GM19239 (cell line): Measurements from ENCODE around the gene TMEM203.

Experiments
- DNase-seq: peaks from one replicate; pipeline ENCODE4 v3.0.0; 2011; ENCODE audit warnings: low spot score; ENCODE audit not compliant: insufficient read length
- FAIRE-seq: peaks from 2 replicates; lab custom pipeline; 2011; peaks lifted over from hg19 to GRCh38; lab: Jason Lieb, UNC

TMEM203 gene

GRCh38 chr9:137199411-137200121 is 5.9 kb downstream of the TMEM203 start:
- no peak for FAIRE-seq
- DNase-seq, result no peak

- DNase-seq (no peak), FAIRE-seq (no peak)
Measured at GRCh38 chr9:137198902-137199283, 6.6 kb downstream of the TMEM203 start.

DNA sequence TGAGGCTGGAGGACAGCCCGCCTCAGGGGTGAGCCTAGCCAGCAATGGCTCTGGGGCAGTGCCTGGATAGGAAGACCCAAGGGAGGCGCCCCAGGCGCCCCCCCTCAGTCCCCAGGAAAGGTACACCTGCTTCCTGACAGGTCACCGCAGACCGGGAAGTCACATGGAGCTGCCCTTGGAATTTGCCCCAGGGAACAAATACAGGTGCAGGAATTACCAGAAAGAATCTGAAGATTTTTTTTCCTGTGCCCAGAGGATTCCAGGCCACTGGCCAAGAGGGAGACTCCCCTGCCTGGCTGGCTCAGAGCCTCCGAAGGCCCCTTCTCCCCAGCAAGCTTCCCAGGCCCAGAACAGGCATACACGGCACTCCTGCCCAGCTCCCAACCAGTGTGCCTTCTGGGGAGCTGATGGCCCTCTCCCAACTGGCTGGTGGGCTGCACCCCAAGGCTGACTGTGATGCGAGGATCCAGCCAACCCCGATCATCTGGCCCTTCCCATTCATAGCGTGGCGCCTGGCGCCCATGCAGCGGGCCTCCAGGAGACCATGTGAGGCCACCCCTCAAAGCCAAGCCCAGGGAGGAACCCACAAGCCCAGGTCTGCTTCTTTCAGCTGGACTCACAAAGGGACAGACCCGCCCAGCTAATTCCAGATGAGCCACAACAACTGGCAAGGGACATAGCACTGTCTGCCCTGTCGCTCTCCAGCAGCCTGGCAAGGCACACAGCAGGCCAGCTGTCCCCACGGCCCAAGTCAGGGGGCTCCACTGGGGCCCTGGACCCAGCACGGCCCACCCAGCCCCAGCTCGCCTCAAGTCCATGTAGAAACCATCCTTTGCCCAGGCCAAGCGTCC is 7.2 kb downstream of the TMEM203 start:
- FAIRE-seq, result no peak
- no peak for DNase-seq

DNA sequence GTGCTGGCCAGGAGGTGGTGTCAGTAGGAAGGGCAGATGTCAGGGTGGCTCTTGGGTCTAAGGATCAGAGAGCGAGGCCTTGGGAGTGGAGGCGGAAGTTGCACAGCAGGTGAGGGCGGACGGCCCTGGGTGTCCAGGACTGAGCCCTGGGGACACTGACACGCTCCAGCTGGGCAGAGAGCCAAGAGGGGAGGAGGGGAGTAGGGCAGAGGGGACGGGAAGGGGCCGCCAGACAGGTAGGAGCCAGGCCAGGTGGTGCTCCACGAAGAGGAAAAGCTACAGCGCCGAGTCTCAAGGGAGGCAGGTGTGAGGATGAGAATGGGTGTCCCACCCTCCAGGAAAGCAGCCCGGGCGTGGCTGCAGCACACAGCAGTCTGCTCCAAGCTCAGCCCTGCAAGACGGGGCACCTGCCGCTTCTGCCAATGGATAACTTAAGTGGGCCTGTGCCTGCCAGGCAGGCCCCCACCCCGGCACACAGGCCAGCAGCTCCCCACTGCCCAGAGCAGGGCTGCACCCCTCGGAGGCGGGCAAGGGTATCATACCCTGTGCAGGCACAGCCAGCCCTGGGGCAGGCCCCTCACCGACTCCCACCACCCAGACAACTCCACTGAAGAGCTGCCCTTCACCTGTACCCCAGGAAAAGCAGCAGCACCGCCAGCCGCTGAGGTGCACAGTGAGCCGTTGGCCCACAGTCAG is 9.8 kb downstream of the TMEM203 start:
- no peak for DNase-seq
- no peak for FAIRE-seq

GRCh38 chr9:137194909-137195308 is 10.5 kb downstream of the TMEM203 start:
- no peak for FAIRE-seq
- DNase-seq, result no peak

- DNase-seq (no peak), FAIRE-seq (no peak)
Measured at GRCh38 chr9:137194388-137194787, 11.1 kb downstream of the TMEM203 start.

- DNase-seq (no peak), FAIRE-seq (no peak)
Measured at GRCh38 chr9:137193771-137194170, 11.7 kb downstream of the TMEM203 start.

DNA sequence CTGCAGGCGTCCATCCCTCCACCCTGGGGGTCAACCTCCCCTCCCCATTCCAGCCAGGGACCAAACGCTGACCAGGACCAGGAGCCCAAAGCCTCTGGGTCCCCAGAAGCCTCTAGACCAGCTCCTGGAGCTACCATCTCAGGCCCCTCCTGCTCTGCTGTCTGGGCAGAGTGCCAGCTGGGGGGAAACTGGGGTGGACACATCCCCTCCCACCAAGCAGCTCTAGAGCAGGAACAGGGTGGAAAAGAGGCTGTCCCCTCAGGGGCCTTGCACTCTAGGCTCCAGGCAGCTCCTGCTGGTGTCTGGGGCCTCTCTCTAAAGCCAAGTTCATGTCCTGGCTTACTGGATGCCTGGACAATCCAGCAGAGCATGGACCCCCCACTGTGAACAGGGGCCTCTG is 12.6 kb downstream of the TMEM203 start:
- DNase-seq (no peak), FAIRE-seq (no peak)

DNA sequence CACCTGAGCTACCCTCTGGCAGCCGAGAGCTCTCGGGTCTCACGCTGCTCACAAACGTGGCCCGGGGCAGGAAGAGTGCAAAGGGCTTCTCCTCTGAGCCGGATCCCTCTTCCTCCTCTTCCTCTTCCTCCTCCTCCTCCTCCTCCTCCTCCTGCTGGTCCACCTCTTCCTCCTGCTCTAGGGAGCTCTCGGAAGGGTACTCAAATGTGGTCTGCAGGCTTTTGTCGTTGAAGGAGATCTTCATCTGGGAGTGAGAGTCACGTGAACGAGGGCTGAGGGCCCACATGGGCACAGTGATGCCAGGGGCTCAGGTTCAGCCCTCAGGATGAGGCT is 13.0 kb downstream of the TMEM203 start:
- FAIRE-seq (no peak), DNase-seq (no peak)

DNA sequence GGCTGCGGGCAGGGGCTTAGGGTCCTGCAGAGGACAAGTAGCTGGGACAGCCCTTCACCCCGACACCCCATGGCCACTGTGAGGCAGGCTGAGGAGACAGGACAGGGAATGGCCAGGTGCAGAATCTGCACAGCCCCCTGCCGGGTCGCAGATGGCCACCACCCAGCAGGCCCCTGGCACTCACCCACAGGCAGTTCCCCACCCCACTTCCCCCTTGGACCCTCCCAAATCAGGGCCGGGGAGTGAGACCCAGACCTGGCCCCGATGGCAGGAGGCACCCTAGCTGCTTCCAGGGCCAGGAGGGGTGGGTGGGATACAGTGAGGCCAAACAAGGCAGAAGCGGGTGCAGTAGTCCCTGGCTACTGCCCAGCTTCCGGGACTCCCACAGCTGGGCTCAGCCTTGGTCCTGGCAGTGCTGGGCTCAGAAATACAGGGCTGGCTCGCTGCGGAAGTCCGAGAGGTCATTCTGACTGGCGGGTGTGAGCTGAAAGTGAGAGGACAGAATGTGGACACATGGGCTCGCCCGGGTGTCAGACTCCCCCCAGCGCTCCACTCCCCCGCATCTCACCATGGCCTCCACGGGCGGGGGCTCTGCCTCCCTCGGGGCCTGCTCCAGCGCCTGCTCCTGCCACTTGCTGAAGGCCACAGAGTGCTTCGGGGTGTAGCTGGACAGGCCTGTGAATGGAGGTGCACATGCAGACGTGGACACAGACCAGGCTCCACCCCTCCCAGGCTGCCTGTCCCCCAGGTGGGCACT is 13.6 kb downstream of the TMEM203 start:
- DNase-seq (no peak), FAIRE-seq (no peak)

- no peak for FAIRE-seq
- no peak for DNase-seq
Measured at GRCh38 chr9:137191245-137191644, 14.2 kb downstream of the TMEM203 start.

GRCh38 chr9:137190315-137190856 is 15.1 kb downstream of the TMEM203 start:
- no peak for FAIRE-seq

DNA sequence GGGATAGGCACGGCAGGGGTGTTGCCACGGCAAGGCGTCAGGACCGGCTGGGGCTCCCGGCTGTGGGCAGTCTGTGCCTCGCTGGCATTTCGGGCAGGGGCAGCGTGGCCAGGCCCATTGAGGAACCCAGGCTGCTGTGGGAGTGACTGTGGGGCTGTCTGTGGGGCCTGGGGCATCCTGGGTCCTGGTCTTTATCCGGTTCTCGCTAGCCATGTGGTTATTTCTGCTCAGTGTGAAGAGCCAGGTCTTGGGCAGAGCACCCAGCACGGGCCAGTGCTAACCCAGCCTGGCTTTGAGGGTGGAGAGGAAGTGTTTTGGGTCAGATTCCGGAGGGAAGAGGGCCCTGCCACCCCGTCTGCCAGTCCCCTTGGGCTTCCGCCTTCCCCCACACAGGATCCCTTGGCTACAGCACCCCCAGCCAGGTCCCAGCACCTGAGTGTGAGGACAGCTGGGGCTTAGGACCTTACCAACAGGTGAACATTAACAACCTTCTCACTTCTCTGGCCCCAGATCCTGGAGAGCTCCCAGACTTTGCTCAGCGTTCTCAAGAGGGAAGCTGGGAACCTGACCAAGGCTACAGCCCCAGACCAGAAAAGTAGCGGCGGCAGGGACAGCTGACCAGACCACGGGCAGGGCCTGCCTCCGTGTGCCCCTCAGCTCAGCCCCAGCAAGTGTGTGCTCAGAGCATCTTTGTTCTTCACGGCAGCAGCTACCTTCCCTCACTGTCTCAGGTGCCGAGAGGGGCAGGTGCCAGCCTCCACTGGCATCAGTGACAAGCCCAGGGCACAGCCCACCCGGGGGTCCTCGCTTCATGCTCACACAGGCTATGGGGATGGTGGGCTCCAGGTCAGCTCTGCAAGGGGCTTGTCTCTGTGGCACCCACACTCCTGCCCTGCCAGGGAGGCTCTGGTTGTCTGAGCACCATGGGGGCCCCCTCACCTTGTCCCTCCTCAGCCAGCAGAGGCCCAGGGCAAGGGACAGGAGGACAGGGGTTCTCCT is 15.9 kb downstream of the TMEM203 start:
- FAIRE-seq, result no peak

More at GRCh38 chr9:137190315-137190856, 15.1 kb downstream of the TMEM203 start:
- DNase-seq, result no peak

GRCh38 chr9:137188490-137189296 is 16.8 kb downstream of the TMEM203 start, which contains the start of the genes ANAPC2 and SSNA1:
Gene ANAPC2, minus strand, starts transcription at chr9:137188560. Its CDS starts 28 bp downstream, at chr9:137188532.
Gene SSNA1, plus strand, starts transcription at chr9:137188676. Its CDS starts 51 bp downstream, at chr9:137188727.
- DNase-seq, result peak; percentile 95

More for the DNA sequence above, 15.9 kb downstream of the TMEM203 start:
- no peak for DNase-seq

GRCh38 chr9:137188086-137188489 is 17.4 kb downstream of the TMEM203 start:
- DNase-seq (no peak), FAIRE-seq (no peak)

More at GRCh38 chr9:137188490-137189296, 16.8 kb downstream of the TMEM203 start, which contains the start of the genes ANAPC2 and SSNA1:
- peak; percentile 95 for FAIRE-seq

GRCh38 chr9:137187386-137187785 is 18.1 kb downstream of the TMEM203 start:
- no peak for FAIRE-seq
- no peak for DNase-seq

DNA sequence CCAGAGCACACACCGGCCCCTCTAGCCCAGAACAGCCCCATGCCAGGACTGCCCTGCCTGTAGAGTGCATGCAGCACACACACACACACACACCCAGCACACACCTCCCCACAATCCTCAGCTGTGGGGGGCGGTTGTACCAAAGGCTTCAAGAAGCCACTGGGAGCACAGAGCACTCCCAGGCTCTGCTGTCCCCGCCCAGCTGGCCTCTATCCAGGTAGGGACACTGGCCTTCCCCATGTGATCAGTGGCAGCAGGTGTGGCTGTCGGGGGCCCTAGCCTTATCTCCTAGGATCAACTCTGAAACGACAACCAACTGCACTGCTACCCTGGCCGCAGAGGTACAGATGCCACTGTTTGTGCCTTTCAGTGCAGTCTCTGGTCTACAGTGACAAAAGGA is 19.1 kb downstream of the TMEM203 start:
- DNase-seq (no peak), FAIRE-seq (no peak)

GRCh38 chr9:137185921-137186320 is 19.5 kb downstream of the TMEM203 start:
- DNase-seq, result no peak
- FAIRE-seq, result no peak
